ENCODE measurements around the gene NBPF12.
"Not testable (repeated sequence)": the region's sequence is repeated elsewhere in the genome, so short reads cannot be mapped to it uniquely, and the experiment has no call there.

The NBPF12 gene

GRCh38 chr1:146938242-146938902 lies at the start of gene NBPF12:
Gene NBPF12, plus strand, starts transcription at chr1:146938324. Its CDS starts 21,820 bp downstream, at chr1:146960144.
- H3K4me3 ChIP-seq (ENCODE audit: low read depth, low read length), result peak within 1 kb of the TSS; percentile 69

GRCh38 chr1:146891355-146891754 lies 46.8 kb upstream of the NBPF12 start:
- not testable (repeated sequence) for H3K4me3 ChIP-seq (ENCODE audit: low read depth, low read length)

- H3K4me3 ChIP-seq (ENCODE audit: low read depth, low read length), result not testable (repeated sequence)
Observed at GRCh38 chr1:146892331-146892730, 45.8 kb upstream of the NBPF12 start.

GRCh38 chr1:146907565-146908261 lies 30.4 kb upstream of the NBPF12 start:
- not testable (repeated sequence) for H3K4me3 ChIP-seq (ENCODE audit: low read depth, low read length)

GRCh38 chr1:146912975-146913374 lies 25.1 kb upstream of the NBPF12 start:
- H3K4me3 ChIP-seq (ENCODE audit: low read depth, low read length), result not testable (repeated sequence)

- not testable (repeated sequence) for H3K4me3 ChIP-seq (ENCODE audit: low read depth, low read length)
Observed at GRCh38 chr1:146920811-146921210, 17.3 kb upstream of the NBPF12 start.

- H3K4me3 ChIP-seq (ENCODE audit: low read depth, low read length), result not testable (repeated sequence)
Observed at GRCh38 chr1:146922614-146923013, 15.5 kb upstream of the NBPF12 start.

- H3K4me3 ChIP-seq (ENCODE audit: low read depth, low read length), result not testable (repeated sequence)
Observed at GRCh38 chr1:146924106-146924505, 14.0 kb upstream of the NBPF12 start.

- H3K4me3 ChIP-seq (ENCODE audit: low read depth, low read length), result not testable (repeated sequence)
Observed at GRCh38 chr1:146926413-146926812, 11.7 kb upstream of the NBPF12 start.

- not testable (repeated sequence) for H3K4me3 ChIP-seq (ENCODE audit: low read depth, low read length)
Observed at GRCh38 chr1:146930225-146930624, 7.9 kb upstream of the NBPF12 start.

GRCh38 chr1:146934390-146935223 lies 3.5 kb upstream of the NBPF12 start:
- not testable (repeated sequence) for H3K4me3 ChIP-seq (ENCODE audit: low read depth, low read length)

GRCh38 chr1:146937462-146937861 lies 662 bp upstream of the NBPF12 start:
- not testable (repeated sequence) for H3K4me3 ChIP-seq (ENCODE audit: low read depth, low read length)

- H3K4me3 ChIP-seq (ENCODE audit: low read depth, low read length), result peak overlapping the region; percentile 69
Observed at GRCh38 chr1:146938927-146939786, 1.0 kb downstream of the NBPF12 start.

- not testable (repeated sequence) for H3K4me3 ChIP-seq (ENCODE audit: low read depth, low read length)
Observed at GRCh38 chr1:146940293-146940692, 2.2 kb downstream of the NBPF12 start.

GRCh38 chr1:146943342-146943886 lies 5.3 kb downstream of the NBPF12 start:
- not testable (repeated sequence) for H3K4me3 ChIP-seq (ENCODE audit: low read depth, low read length)

- H3K4me3 ChIP-seq (ENCODE audit: low read depth, low read length), result not testable (repeated sequence)
Observed at GRCh38 chr1:146948127-146948526, 10.0 kb downstream of the NBPF12 start.

GRCh38 chr1:146964340-146964739 lies 26.2 kb downstream of the NBPF12 start:
- H3K4me3 ChIP-seq (ENCODE audit: low read depth, low read length), result not testable (repeated sequence)

GRCh38 chr1:146966351-146966750 lies 28.2 kb downstream of the NBPF12 start:
- H3K4me3 ChIP-seq (ENCODE audit: low read depth, low read length), result not testable (repeated sequence)

- not testable (repeated sequence) for H3K4me3 ChIP-seq (ENCODE audit: low read depth, low read length)
Observed at GRCh38 chr1:146970656-146971055, 32.5 kb downstream of the NBPF12 start.

GRCh38 chr1:146972681-146973080 lies 34.6 kb downstream of the NBPF12 start:
- not testable (repeated sequence) for H3K4me3 ChIP-seq (ENCODE audit: low read depth, low read length)

All from WI38 (cell line).